ENCODE measurements around the gene CDON. TPM values are rescaled to one million over a fixed set of nuclear protein-coding genes. Genes with fewer than 3 reads are reported as not detected.

CDON gene, protein sequence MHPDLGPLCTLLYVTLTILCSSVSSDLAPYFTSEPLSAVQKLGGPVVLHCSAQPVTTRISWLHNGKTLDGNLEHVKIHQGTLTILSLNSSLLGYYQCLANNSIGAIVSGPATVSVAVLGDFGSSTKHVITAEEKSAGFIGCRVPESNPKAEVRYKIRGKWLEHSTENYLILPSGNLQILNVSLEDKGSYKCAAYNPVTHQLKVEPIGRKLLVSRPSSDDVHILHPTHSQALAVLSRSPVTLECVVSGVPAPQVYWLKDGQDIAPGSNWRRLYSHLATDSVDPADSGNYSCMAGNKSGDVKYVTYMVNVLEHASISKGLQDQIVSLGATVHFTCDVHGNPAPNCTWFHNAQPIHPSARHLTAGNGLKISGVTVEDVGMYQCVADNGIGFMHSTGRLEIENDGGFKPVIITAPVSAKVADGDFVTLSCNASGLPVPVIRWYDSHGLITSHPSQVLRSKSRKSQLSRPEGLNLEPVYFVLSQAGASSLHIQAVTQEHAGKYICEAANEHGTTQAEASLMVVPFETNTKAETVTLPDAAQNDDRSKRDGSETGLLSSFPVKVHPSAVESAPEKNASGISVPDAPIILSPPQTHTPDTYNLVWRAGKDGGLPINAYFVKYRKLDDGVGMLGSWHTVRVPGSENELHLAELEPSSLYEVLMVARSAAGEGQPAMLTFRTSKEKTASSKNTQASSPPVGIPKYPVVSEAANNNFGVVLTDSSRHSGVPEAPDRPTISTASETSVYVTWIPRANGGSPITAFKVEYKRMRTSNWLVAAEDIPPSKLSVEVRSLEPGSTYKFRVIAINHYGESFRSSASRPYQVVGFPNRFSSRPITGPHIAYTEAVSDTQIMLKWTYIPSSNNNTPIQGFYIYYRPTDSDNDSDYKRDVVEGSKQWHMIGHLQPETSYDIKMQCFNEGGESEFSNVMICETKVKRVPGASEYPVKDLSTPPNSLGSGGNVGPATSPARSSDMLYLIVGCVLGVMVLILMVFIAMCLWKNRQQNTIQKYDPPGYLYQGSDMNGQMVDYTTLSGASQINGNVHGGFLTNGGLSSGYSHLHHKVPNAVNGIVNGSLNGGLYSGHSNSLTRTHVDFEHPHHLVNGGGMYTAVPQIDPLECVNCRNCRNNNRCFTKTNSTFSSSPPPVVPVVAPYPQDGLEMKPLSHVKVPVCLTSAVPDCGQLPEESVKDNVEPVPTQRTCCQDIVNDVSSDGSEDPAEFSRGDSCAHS (N-terminal part only)
- total RNA-seq (2014; rRNA removed) (4.4 and 10.1 TPM in 2 replicates), Bru-seq, nascent RNA (percentile 56 among the genes with signal in this experiment), BruChase-seq, experiment 1, labeled RNA remaining after a 6-hour chase (percentile 56 among the genes with signal in this experiment), BruChase-seq, experiment 2, labeled RNA remaining after a 2-hour chase (percentile 59 among the genes with signal in this experiment)
- long read RNA-seq, partial matches to known transcripts, result 2 of 6 reads
- long read RNA-seq, other reads (novel, unspliced or antisense), result 4 of 6 reads

- intact Hi-C loops (cut with micrococcal nuclease), result loop anchor here (1.0 to 5.0 kb wide), 2 partner anchors 50 to 69 kb away; no protein-coding TSS in a partner anchor
- Histone ChIP-seq H3F3A (ENCODE audit: low read length, unreplicated experiment) (no peaks in the 10 kb centered on the region), H3K36me3 (ENCODE audit: low read depth, low read length) (no peaks in the 10 kb centered on the region), H3K27ac (ENCODE audit: low read length) (peak within 1 kb of the TSS; percentile 64), H3K9ac (ENCODE audit: low read length) (peak within 1 kb of the TSS; percentile 82), H2AFZ (ENCODE audit: low read length) (peak within 1 kb of the TSS; percentile 94), H3K4me3 (ENCODE audit: low read length) (peak within 1 kb of the TSS; percentile 75), H3K4me2 (ENCODE audit: low read length) (peak within 1 kb of the TSS; percentile 96), H3K9me2 (replicated peaks; ENCODE audit: low read length) (no peaks in the 10 kb centered on the region), H3K79me2 (ENCODE audit: low read length) (no peaks in the 10 kb centered on the region), H4K20me1 (ENCODE audit: low read length) (no peaks in the 10 kb centered on the region), H3K27me3 (ENCODE audit: low read length) (no peaks in the 10 kb centered on the region), H3K4me1 (ENCODE audit: insufficient read depth, low read length) (peaks cover 22% of the 10 kb centered on the region), H3K9me3 (ENCODE audit: low read length) (no peaks in the 10 kb centered on the region)
- no TSS peak for BruUV-seq (replicated peaks)
- ATAC-seq (peak; percentile 93), DNase-seq (peak; percentile 97)
- TF ChIP-seq EZH2phosphoT487 (IDR thresholded peaks at IDR 0.05; ENCODE audit: borderline replicate concordance, low read length) (no peak), EZH2 (IDR thresholded peaks at IDR 0.05; ENCODE audit: low read length, unreplicated experiment) (no peak)
- TF ChIP-seq, protein P1, sequence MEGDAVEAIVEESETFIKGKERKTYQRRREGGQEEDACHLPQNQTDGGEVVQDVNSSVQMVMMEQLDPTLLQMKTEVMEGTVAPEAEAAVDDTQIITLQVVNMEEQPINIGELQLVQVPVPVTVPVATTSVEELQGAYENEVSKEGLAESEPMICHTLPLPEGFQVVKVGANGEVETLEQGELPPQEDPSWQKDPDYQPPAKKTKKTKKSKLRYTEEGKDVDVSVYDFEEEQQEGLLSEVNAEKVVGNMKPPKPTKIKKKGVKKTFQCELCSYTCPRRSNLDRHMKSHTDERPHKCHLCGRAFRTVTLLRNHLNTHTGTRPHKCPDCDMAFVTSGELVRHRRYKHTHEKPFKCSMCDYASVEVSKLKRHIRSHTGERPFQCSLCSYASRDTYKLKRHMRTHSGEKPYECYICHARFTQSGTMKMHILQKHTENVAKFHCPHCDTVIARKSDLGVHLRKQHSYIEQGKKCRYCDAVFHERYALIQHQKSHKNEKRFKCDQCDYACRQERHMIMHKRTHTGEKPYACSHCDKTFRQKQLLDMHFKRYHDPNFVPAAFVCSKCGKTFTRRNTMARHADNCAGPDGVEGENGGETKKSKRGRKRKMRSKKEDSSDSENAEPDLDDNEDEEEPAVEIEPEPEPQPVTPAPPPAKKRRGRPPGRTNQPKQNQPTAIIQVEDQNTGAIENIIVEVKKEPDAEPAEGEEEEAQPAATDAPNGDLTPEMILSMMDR (conservative IDR thresholded peaks at IDR 0.05; ENCODE audit: low read depth, low read length), result no peak
- ChIA-PET POLR2A (ENCODE audit: unreplicated experiment) (no interaction called here), CTCF (interaction anchor here (1.6 kb wide), 1 partner anchor 17 kb away, joined by 7 read pairs; no protein-coding TSS in a partner anchor)
These were observed at the start of gene CDON for GRCh38 chr11:126062679-126063506. Gene CDON, minus strand, starts transcription at chr11:126062866. Its CDS starts 39,390 bp downstream, at chr11:126023476.

DNA sequence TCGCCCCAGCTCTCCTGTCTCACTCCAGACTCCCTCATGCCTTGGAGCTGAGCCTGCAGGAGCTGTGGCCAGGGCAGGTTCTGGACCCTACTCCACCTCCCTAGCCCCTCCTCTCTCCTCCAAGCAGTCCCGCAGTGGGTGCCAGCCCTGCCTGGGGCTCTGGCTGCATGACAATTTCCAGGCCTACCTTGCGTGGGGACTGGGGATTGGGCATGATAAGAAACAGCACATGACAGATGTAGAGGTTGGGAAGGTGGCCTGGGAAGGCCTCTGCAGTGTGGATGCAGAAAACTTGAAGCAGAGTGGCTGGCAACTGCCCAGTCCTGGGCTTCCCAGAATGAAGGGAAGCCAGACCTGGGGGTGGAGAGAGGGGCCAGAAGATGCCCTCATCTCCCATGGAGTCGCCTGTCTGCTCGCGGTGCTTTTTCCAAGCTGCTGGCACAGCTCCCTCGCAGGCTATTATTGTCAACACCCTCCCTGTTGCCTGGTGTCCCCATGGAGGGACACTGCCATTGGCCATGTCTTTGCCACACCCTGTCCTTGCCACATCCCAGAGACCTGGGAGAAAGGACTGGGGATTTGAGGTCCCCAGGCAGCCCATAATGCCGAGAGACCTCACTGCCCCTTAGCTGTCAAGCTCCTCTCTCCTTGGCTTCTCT, 48.9 kb upstream of the CDON start:
- H3F3A ChIP-seq (ENCODE audit: low read length, unreplicated experiment), result no peaks in the 10 kb centered on the region
- H3K9me2 ChIP-seq (replicated peaks; ENCODE audit: low read length), result no peaks in the 10 kb centered on the region
- H3K27me3 ChIP-seq (ENCODE audit: low read length), result no peaks in the 10 kb centered on the region
- intact Hi-C loops (cut with micrococcal nuclease), result loop anchor here (5.0 to 10.0 kb wide), 2 partner anchors 41 to 187 kb away; no protein-coding TSS in a partner anchor
- H3K9me3 ChIP-seq (ENCODE audit: low read length), result no peaks in the 10 kb centered on the region
- no peak for TF ChIP-seq EZH2phosphoT487 (IDR thresholded peaks at IDR 0.05; ENCODE audit: borderline replicate concordance, low read length)
- TF ChIP-seq, protein P1 (conservative IDR thresholded peaks at IDR 0.05; ENCODE audit: low read depth, low read length), result no peak
- TF ChIP-seq EZH2 (IDR thresholded peaks at IDR 0.05; ENCODE audit: low read length, unreplicated experiment), result no peak
- no peak overlapping the region for H2AFZ ChIP-seq (ENCODE audit: low read length)
- no TSS peak for BruUV-seq (replicated peaks)
- H3K4me2 ChIP-seq (ENCODE audit: low read length), result no peak overlapping the region
- POLR2A ChIA-PET (ENCODE audit: unreplicated experiment), result no interaction called here
- CTCF ChIA-PET, result no interaction called here
- peaks cover 53% of the 10 kb centered on the region for H3K4me1 ChIP-seq (ENCODE audit: insufficient read depth, low read length)
- H3K79me2 ChIP-seq (ENCODE audit: low read length), result no peaks in the 10 kb centered on the region
- no peak overlapping the region for H3K27ac ChIP-seq (ENCODE audit: low read length)
- no peak overlapping the region for H3K9ac ChIP-seq (ENCODE audit: low read length)
- H3K4me3 ChIP-seq (ENCODE audit: low read length), result no peak overlapping the region
- no peaks in the 10 kb centered on the region for H4K20me1 ChIP-seq (ENCODE audit: low read length)
- DNase-seq (no peak), ATAC-seq (no peak)
- H3K36me3 ChIP-seq (ENCODE audit: low read depth, low read length), result no peaks in the 10 kb centered on the region
